HEK293 (cell line): ENCODE measurements around the gene ABCF2.

ENCODE experiments used
- CTCF ChIA-PET: fragments of 350-600 bp; formaldehyde crosslinking; extraction: SDS; loops from one replicate; lab custom pipeline; 2021; ENCODE audit warnings: antibody characterized with exemption; lab: Yijun Ruan, JAX
- POLR2A ChIA-PET: fragments of 300-600 bp; formaldehyde crosslinking; extraction: SDS; loops from one replicate; lab custom pipeline; 2020; ENCODE audit warnings: antibody characterized with exemption, inconsistent platforms; lab: Yijun Ruan, JAX
- H3K27ac ChIP-seq: fragments of 200-500 bp; sonication (Bioruptor generic); 2 replicates; pipeline ENCODE4 v1.5.1; 2014; ENCODE audit warnings: low read depth, low read length, control low read depth, inconsistent platforms; ENCODE audit errors: extremely low read depth
- H3K36me3 ChIP-seq, 2 experiments: fragments of 200-500 bp in 1 of 2; sonication (Bioruptor generic) in 1 of 2; 1 replicate in 1 of 2; 2 replicates in 1 of 2; pipeline ENCODE4 v1.5.1; 2014 to 2017; ENCODE audit warnings: inconsistent platforms in 2 of 2, low read length in 2 of 2; ENCODE audit not compliant: control insufficient read depth in 2 of 2, insufficient read depth in 1 of 2
- H3K4me1 ChIP-seq: fragments of 200-500 bp; sonication (Bioruptor generic); 2 replicates; pipeline ENCODE4 v1.5.1; 2014; ENCODE audit warnings: mild to moderate bottlenecking, low read length, inconsistent platforms; ENCODE audit not compliant: control insufficient read depth, insufficient read depth
- H3K4me3 ChIP-seq: 2 replicates; pipeline ENCODE4 v1.5.1; 2011; ENCODE audit warnings: low read depth, mild to moderate bottlenecking, control low read depth, low read length, moderate library complexity
- H3K9me3 ChIP-seq: fragments of 200-500 bp; sonication (Bioruptor generic); 2 replicates; pipeline ENCODE4 v1.5.1; 2014; ENCODE audit warnings: low read depth, low read length, inconsistent platforms; ENCODE audit not compliant: control insufficient read depth, insufficient read depth
- BCL11B ChIP-seq: fragments of 450-650 bp; formaldehyde crosslinking; IDR thresholded peaks from 2 replicates; pipeline ENCODE4 v1.5.1; 2016; ENCODE audit warnings: low read depth, missing biosample characterization, missing genetic modification characterization
- PRDM1 ChIP-seq: fragments of 450-650 bp; formaldehyde crosslinking; IDR thresholded peaks from 2 replicates; pipeline ENCODE4; 2016; ENCODE audit warnings: missing biosample characterization, missing genetic modification characterization
- SCRT2 ChIP-seq: fragments of 450-650 bp; formaldehyde crosslinking; IDR thresholded peaks from 2 replicates; pipeline ENCODE4 v1.5.1; 2016; ENCODE audit warnings: missing biosample characterization, missing genetic modification characterization
- SETDB1 ChIP-seq: IDR thresholded peaks from one replicate; pipeline ENCODE4 v1.6.1; 2017; ENCODE audit warnings: mild to moderate bottlenecking, low read length, moderate library complexity, mixed read lengths; ENCODE audit not compliant: insufficient read length
- TRIM28 ChIP-seq: IDR thresholded peaks from 2 replicates; pipeline ENCODE4 v1.6.1; 2011; ENCODE audit warnings: low read length, control low read depth, borderline replicate concordance
- ZEB2 ChIP-seq: fragments of 450-650 bp; formaldehyde crosslinking; IDR thresholded peaks from 2 replicates; pipeline ENCODE4 v1.5.1; 2016; ENCODE audit warnings: missing biosample characterization, missing genetic modification characterization
- ZFP37 ChIP-seq: fragments of 450-650 bp; formaldehyde crosslinking; IDR thresholded peaks from 2 replicates; pipeline ENCODE4 v1.5.1; 2016; ENCODE audit warnings: missing biosample characterization, missing genetic modification characterization
- ZIC2 ChIP-seq: fragments of 450-650 bp; formaldehyde crosslinking; IDR thresholded peaks from 2 replicates; pipeline ENCODE4 v1.5.1; 2016; ENCODE audit warnings: missing biosample characterization, missing genetic modification characterization
- ZNF223 ChIP-seq: fragments of 450-650 bp; formaldehyde crosslinking; IDR thresholded peaks from 2 replicates; pipeline ENCODE4 v1.5.1; 2016; ENCODE audit warnings: missing biosample characterization, missing genetic modification characterization
- ZNF311 ChIP-seq: fragments of 450-650 bp; formaldehyde crosslinking; IDR thresholded peaks from 2 replicates; pipeline ENCODE4 v1.5.1; 2017; ENCODE audit warnings: missing biosample characterization, missing genetic modification characterization, borderline replicate concordance
- ZNF548 ChIP-seq: fragments of 450-650 bp; formaldehyde crosslinking; IDR thresholded peaks from 2 replicates; pipeline ENCODE4 v1.5.1; 2016; ENCODE audit warnings: missing biosample characterization, missing genetic modification characterization
- ZNF585B ChIP-seq: fragments of 450-650 bp; formaldehyde crosslinking; IDR thresholded peaks from 2 replicates; pipeline ENCODE4 v1.5.1; 2016; ENCODE audit warnings: missing biosample characterization, missing genetic modification characterization
- ZNF610 ChIP-seq: fragments of 450-650 bp; formaldehyde crosslinking; IDR thresholded peaks from 2 replicates; pipeline ENCODE4 v1.5.1; 2016; ENCODE audit warnings: missing biosample characterization, missing genetic modification characterization, borderline replicate concordance
- ZNF785 ChIP-seq: fragments of 450-650 bp; formaldehyde crosslinking; IDR thresholded peaks from 2 replicates; pipeline ENCODE4 v1.5.1; 2016; ENCODE audit warnings: missing biosample characterization, missing genetic modification characterization
- ZNF792 ChIP-seq: fragments of 450-650 bp; formaldehyde crosslinking; IDR thresholded peaks from 2 replicates; pipeline ENCODE4 v1.5.1; 2016; ENCODE audit warnings: missing biosample characterization, missing genetic modification characterization
- TF ChIP-seq, protein P1 (sequence below): fragments of 450-650 bp; formaldehyde crosslinking; IDR thresholded peaks from 2 replicates; pipeline ENCODE4 v1.5.1; 2017; ENCODE audit warnings: missing biosample characterization, missing genetic modification characterization
- TF ChIP-seq, protein P2 (sequence below): fragments of 450-650 bp; formaldehyde crosslinking; IDR thresholded peaks from 2 replicates; pipeline ENCODE4 v1.5.1; 2016; ENCODE audit warnings: missing biosample characterization, missing genetic modification characterization, borderline replicate concordance
- TF ChIP-seq, protein P3 (sequence below): fragments of 450-650 bp; formaldehyde crosslinking; IDR thresholded peaks from 2 replicates; pipeline ENCODE4 v1.5.1; 2016; ENCODE audit warnings: missing biosample characterization, missing genetic modification characterization
- TF ChIP-seq, protein P4 (sequence below): fragments of 450-650 bp; formaldehyde crosslinking; IDR thresholded peaks from 2 replicates; pipeline ENCODE4 v1.5.1; 2016; ENCODE audit warnings: missing biosample characterization, missing genetic modification characterization
- TF ChIP-seq, protein P5 (sequence below): fragments of 450-650 bp; formaldehyde crosslinking; IDR thresholded peaks from 2 replicates; pipeline ENCODE4 v1.5.1; 2016; ENCODE audit warnings: missing biosample characterization, missing genetic modification characterization
- TF ChIP-seq, protein P6 (sequence below): fragments of 450-650 bp; formaldehyde crosslinking; IDR thresholded peaks from 2 replicates; pipeline ENCODE4 v1.5.1; 2017; ENCODE audit warnings: missing biosample characterization, missing genetic modification characterization

Gene ABCF2

DNA sequence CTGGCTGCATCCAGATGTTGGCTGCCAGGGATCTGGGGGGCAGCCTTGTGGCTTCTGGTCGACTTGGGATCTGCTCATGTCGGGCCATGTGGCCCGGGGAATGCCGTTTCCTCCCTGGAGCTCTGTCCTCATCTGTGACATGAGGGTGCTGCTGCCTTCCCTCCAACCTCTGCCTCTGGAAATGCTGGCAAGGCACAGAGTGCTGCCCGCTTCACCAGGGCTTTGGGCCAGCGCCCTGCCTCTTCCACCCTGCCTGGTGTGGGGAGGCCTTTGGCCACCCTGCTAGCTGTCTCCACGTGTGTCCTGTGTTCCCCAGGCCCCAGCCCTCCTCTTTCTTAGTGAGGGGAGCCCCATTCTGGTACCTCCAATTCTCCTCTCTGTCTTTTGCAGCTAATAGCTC, 27.3 kb upstream of the ABCF2 start:
- Histone ChIP-seq H3K9me3 (no peaks in the 10 kb centered on the region), H3K4me1 (no peaks in the 10 kb centered on the region; the same call in 1 of the 2 replicates), H3K4me3 (no peak overlapping the region), H3K27ac (no peak overlapping the region), H3K36me3 (no peaks in the 10 kb centered on the region)
- CTCF ChIA-PET = interaction anchor here (0.6 kb wide), 1 partner anchor 88 kb away, joined by 3 read pairs; no protein-coding TSS in a partner anchor
- TF ChIP-seq ZNF311 (no peak), ZNF548 (no peak), SETDB1 (no peak), ZNF792 (tag by site-specific recombination) (no peak), ZNF785 (no peak), ZNF610 (tag by site-specific recombination) (no peak), ZEB2 (no peak), PRDM1 (tag by site-specific recombination) (no peak), ZNF585B (tag by site-specific recombination) (no peak), ZIC2 (tag by site-specific recombination) (no peak), TRIM28 (no peak), SCRT2 (tag by site-specific recombination) (no peak)
- TF ChIP-seq, protein P1, sequence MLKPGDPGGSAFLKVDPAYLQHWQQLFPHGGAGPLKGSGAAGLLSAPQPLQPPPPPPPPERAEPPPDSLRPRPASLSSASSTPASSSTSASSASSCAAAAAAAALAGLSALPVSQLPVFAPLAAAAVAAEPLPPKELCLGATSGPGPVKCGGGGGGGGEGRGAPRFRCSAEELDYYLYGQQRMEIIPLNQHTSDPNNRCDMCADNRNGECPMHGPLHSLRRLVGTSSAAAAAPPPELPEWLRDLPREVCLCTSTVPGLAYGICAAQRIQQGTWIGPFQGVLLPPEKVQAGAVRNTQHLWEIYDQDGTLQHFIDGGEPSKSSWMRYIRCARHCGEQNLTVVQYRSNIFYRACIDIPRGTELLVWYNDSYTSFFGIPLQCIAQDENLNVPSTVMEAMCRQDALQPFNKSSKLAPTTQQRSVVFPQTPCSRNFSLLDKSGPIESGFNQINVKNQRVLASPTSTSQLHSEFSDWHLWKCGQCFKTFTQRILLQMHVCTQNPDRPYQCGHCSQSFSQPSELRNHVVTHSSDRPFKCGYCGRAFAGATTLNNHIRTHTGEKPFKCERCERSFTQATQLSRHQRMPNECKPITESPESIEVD (tag by site-specific recombination) = no peak
- TF ChIP-seq, protein P2, sequence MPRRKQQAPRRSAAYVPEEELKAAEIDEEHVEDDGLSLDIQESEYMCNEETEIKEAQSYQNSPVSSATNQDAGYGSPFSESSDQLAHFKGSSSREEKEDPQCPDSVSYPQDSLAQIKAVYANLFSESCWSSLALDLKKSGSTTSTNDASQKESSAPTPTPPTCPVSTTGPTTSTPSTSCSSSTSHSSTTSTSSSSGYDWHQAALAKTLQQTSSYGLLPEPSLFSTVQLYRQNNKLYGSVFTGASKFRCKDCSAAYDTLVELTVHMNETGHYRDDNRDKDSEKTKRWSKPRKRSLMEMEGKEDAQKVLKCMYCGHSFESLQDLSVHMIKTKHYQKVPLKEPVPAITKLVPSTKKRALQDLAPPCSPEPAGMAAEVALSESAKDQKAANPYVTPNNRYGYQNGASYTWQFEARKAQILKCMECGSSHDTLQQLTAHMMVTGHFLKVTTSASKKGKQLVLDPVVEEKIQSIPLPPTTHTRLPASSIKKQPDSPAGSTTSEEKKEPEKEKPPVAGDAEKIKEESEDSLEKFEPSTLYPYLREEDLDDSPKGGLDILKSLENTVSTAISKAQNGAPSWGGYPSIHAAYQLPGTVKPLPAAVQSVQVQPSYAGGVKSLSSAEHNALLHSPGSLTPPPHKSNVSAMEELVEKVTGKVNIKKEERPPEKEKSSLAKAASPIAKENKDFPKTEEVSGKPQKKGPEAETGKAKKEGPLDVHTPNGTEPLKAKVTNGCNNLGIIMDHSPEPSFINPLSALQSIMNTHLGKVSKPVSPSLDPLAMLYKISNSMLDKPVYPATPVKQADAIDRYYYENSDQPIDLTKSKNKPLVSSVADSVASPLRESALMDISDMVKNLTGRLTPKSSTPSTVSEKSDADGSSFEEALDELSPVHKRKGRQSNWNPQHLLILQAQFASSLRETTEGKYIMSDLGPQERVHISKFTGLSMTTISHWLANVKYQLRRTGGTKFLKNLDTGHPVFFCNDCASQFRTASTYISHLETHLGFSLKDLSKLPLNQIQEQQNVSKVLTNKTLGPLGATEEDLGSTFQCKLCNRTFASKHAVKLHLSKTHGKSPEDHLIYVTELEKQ = no peak
- TF ChIP-seq, protein P3, sequence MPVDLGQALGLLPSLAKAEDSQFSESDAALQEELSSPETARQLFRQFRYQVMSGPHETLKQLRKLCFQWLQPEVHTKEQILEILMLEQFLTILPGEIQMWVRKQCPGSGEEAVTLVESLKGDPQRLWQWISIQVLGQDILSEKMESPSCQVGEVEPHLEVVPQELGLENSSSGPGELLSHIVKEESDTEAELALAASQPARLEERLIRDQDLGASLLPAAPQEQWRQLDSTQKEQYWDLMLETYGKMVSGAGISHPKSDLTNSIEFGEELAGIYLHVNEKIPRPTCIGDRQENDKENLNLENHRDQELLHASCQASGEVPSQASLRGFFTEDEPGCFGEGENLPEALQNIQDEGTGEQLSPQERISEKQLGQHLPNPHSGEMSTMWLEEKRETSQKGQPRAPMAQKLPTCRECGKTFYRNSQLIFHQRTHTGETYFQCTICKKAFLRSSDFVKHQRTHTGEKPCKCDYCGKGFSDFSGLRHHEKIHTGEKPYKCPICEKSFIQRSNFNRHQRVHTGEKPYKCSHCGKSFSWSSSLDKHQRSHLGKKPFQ (tag by site-specific recombination) = no peak
- TF ChIP-seq, protein P4, sequence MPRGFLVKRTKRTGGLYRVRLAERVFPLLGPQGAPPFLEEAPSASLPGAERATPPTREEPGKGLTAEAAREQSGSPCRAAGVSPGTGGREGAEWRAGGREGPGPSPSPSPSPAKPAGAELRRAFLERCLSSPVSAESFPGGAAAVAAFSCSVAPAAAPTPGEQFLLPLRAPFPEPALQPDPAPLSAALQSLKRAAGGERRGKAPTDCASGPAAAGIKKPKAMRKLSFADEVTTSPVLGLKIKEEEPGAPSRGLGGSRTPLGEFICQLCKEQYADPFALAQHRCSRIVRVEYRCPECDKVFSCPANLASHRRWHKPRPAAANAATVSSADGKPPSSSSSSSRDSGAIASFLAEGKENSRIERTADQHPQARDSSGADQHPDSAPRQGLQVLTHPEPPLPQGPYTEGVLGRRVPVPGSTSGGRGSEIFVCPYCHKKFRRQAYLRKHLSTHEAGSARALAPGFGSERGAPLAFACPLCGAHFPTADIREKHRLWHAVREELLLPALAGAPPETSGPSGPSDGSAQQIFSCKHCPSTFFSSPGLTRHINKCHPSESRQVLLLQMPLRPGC (tag by site-specific recombination) = no peak
- POLR2A ChIA-PET = no interaction called here

DNA sequence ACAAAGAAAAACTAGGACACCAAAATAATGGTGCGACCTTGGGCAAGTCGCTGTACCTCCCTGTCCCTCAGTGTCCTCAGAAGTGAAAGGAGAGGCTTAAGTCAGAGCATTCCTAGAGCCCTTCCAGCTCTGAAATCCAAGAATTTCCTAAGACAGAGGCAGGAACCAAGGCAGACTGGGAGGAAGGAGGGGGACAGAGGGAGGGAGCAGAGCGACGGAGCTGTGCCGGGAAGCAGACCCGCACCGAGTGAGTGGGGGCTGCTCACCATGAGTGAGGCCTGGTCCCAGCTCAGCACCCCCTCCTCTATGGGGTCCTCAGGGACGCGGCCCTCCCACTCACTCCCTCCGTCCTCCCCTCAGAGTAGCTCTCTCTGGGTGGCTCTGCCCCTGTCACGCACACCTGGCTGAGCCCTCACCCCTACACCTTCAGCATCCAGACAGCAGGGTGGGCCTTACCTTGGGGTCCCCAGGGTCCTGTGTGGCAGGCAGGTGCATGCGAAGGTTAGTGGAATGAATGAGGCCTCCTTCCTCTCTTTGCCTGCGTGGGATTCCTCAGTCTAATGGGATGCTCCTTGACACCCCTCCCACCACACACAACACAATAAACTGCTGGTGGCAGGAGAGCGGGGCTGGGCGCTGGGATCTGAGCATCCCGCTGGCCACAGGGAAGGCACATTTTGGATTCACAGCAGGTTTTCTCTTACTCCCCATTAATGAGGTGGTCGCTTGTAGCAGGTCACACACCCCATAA, 26.1 kb upstream of the ABCF2 start:
- H3K36me3 ChIP-seq = no peaks in the 10 kb centered on the region
- CTCF ChIA-PET = interaction anchor here (0.6 to 1.1 kb wide), 2 partner anchors 9 to 378 kb away, joined by 4 to 6 read pairs; no protein-coding TSS in a partner anchor
- H3K4me3 ChIP-seq = no peak overlapping the region
- H3K4me1 ChIP-seq = peaks cover 3% of the 10 kb centered on the region; the same call in 1 of the 2 replicates
- H3K27ac ChIP-seq = no peak overlapping the region
- POLR2A ChIA-PET = interaction anchor here (0.7 to 1.3 kb wide), 2 partner anchors 24 to 26 kb away, joined by 3 to 7 read pairs; partner anchors contain the start of gene ABCF2
- H3K9me3 ChIP-seq = no peaks in the 10 kb centered on the region
- TF ChIP-seq ZFP37 (tag by site-specific recombination) (no peak), BCL11B (tag by site-specific recombination) (no peak), ZNF223 (no peak)
- TF ChIP-seq, protein P5, sequence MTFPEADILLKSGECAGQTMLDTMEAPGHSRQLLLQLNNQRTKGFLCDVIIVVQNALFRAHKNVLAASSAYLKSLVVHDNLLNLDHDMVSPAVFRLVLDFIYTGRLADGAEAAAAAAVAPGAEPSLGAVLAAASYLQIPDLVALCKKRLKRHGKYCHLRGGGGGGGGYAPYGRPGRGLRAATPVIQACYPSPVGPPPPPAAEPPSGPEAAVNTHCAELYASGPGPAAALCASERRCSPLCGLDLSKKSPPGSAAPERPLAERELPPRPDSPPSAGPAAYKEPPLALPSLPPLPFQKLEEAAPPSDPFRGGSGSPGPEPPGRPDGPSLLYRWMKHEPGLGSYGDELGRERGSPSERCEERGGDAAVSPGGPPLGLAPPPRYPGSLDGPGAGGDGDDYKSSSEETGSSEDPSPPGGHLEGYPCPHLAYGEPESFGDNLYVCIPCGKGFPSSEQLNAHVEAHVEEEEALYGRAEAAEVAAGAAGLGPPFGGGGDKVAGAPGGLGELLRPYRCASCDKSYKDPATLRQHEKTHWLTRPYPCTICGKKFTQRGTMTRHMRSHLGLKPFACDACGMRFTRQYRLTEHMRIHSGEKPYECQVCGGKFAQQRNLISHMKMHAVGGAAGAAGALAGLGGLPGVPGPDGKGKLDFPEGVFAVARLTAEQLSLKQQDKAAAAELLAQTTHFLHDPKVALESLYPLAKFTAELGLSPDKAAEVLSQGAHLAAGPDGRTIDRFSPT = no peak
- TF ChIP-seq, protein P6, sequence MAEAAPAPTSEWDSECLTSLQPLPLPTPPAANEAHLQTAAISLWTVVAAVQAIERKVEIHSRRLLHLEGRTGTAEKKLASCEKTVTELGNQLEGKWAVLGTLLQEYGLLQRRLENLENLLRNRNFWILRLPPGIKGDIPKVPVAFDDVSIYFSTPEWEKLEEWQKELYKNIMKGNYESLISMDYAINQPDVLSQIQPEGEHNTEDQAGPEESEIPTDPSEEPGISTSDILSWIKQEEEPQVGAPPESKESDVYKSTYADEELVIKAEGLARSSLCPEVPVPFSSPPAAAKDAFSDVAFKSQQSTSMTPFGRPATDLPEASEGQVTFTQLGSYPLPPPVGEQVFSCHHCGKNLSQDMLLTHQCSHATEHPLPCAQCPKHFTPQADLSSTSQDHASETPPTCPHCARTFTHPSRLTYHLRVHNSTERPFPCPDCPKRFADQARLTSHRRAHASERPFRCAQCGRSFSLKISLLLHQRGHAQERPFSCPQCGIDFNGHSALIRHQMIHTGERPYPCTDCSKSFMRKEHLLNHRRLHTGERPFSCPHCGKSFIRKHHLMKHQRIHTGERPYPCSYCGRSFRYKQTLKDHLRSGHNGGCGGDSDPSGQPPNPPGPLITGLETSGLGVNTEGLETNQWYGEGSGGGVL (tag by site-specific recombination) = no peak
